GM19324 (cell line): ENCODE data around the gene NPIPB12.
"Not testable (repeated sequence)": the region's sequence is repeated elsewhere in the genome, so short reads cannot be mapped to it uniquely, and the experiment has no call there.

Experiments
- ATAC-seq: cut with Tn5 transposase; IDR thresholded peaks from one replicate; pipeline ENCODE4 v1.9.1; 2021; ENCODE audit warnings: mild to moderate bottlenecking, moderate library complexity; ENCODE audit not compliant: unreplicated experiment, low FRiP score

Gene NPIPB12

GRCh38 chr16:29506308-29506707 is at the start of gene NPIPB12:
Gene NPIPB12 (minus strand): TSS chr16:29506408.
- ATAC-seq = not testable (repeated sequence)

DNA sequence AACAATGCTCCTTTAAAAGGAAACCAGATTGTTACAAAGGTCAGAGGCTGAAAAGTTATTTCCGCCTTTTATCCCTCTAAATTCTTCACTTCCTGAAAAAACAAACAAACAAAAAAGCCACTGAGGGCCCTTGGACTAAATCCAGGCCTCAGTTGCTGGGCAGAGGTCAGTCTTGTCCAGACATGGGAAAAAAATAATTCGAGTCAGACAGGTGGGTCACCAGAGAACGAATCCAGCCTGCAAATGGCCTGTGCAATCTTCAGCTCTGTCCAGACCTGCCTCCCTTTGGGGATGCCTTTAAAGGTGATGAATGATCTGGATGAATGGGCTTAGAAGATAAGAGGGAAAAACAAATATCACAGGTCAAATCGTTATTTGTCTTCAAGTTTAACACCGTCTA is 15.3 kb upstream of the NPIPB12 start:
- not testable (repeated sequence) for ATAC-seq

DNA sequence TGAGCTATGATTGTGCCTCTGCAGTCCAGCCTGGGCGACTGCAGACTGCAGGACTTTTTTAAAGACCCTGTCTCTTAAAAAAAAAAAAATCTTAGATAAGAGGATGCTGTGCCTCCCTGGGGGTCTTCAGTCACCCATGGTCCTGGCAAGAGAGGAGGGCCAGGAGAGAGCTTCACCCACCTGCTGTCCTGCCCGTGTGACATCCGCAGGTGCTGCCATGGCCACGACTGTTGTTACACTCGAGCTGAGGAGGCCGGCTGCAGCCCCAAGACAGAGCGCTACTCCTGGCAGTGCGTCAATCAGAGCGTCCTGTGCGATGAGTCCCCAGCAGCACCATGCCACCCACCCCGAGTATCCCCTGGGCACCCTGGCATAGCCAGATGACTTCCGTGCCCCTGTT is 23.9 kb downstream of the NPIPB12 start:
- ATAC-seq = not testable (repeated sequence)

- ATAC-seq = not testable (repeated sequence)
Measured at GRCh38 chr16:29472065-29472464, 34.1 kb downstream of the NPIPB12 start.

DNA sequence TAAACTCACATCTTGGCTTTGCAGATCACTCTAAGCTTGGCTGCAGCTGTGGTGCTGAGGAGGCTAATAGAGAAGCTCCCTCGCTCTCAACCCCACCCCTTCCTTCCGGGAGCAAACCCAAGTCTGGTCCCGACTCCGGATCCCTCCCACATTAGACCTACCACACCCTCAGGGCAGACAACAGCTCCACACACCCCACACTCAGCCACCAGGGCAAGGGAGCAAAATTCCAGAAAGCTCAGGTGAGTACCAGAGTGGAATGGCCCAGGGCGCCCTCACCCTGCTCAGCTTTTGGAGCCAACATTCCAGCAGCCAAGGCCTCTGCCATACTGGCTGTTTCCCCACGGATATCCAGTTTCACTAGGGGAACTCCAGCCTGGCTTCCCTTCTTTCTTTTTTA is 36.5 kb downstream of the NPIPB12 start:
- not testable (repeated sequence) for ATAC-seq

GRCh38 chr16:29467654-29468366 is 38.4 kb downstream of the NPIPB12 start:
- not testable (repeated sequence) for ATAC-seq

DNA sequence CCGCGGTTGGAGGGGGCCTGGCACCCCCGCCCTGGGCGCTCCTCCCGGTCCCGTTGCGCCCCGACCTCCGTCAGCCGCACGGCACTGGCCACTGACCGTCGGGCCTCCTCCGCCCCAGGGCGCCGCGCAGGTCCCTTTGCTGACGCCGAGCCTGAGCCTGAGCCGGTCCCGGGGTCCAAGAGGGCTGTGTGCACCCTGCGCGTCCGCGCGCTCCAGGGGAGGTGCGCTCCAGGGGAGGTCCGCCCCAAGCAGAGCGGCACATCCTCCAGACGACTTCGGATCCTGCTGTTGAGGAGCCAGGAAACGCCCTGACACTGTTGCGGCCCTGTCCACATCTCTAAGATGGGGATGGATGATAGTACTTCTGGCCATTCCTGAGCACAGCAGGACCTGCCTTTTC is 39.3 kb downstream of the NPIPB12 start:
- not testable (repeated sequence) for ATAC-seq

DNA sequence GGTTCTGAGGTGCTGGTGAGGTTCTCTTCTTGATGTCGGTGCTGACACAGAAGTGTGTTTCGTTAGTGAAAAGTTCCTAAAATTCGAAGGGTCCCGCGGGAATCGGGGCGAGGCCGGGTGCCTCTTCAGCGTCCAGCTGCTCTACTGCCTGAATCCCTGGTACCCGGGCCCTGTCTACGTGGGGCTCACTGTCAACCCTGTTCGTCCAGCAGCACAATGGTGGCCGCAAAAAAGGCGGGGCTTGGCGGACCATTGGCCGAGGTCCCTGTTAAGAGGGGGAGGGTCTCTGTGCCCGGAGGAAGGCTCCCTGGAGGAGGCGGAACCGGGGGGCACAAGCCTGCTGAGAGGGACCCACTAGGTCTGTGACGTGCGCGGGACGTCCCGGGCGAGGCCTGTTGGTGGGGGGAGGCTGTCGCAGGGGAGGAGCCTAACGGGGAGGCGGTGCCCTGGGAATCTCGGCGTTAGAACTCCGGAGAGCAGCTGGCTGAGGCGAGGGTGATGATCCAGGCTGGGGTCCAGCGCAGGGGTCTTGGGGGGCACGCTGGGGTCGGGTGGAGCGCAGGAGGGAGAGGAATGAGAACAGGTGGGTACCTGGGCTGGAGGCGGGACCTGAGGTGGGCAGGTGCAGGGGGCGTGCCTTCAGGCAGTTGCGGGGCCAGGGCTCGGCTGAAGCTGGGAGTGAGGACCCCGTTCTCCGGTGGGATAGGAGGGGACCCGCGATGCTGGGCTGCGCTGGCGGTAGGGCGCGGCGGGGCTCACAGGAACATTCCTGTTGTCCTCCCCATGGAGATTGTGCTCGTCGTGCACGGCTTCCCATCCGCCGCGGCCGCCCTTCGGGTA is 40.0 kb downstream of the NPIPB12 start:
- not testable (repeated sequence) for ATAC-seq

DNA sequence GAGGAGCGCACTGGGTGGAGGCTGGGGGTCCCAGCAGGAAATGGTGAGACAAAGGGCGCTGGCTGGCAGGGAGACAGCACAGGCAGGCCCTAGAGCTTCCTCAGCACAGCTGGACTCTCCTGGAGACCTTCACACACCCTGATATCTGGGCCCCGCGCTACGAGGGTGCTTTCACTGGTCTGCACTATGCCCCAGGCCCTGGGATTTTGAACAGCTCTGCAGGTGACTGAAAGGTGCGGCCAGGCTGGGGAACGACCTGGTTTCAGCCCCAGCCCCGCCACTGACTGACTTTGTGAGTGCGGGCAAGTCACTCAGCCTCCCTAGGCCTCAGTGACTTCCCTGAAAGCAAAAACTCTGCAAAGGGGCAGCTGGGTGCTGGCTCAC is 45.6 kb downstream of the NPIPB12 start:
- ATAC-seq = not testable (repeated sequence)

GRCh38 chr16:29459706-29460646 is 46.2 kb downstream of the NPIPB12 start, which contains the start of gene SULT1A4:
Gene SULT1A4 (plus strand): TSS chr16:29459913. CDS start chr16:29461386, 1,473 bp downstream.
- ATAC-seq = not testable (repeated sequence)

DNA sequence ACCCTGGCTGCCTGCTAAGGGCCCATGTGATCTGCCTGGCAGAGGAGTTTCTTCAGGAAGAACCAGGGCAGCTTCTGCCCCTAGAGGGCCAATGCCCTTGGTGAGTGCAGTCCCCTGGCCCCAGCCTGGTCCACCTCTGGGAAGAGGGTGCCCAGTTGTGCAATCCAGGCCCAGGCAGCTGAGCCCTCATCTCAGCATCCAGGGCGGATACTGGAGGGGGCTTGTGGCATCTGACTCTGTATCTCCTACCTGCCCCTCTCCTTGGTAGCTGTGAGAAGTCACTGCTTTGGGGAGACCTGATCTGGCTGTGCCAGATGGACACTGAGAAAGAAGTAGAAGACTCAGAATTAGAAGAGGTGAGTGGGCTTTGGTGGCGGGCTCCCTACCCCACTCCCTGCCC is 48.5 kb downstream of the NPIPB12 start:
- not testable (repeated sequence) for ATAC-seq

GRCh38 chr16:29454828-29455227 is 51.4 kb downstream of the NPIPB12 start:
- ATAC-seq = peak; percentile 58

DNA sequence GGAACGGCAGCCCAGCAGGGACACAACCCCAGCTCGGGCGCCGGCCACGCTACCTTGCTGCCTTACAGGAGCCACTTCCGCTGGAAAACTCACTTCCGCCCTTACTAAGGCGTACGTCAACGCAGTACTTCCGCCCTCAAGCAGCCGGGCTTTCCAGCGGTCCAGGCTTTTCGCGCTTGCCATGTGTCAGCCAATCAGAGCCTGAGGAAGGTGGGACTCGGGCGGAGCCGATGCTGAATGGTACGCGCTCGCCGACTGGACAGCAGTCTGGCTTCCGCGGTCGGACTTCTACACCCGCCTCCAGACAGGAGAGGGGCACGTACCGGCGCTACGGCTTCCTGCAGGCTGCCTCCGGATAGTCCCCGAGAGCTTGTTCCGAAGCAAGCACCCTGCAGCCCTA is 51.9 kb downstream of the NPIPB12 start, which contains the start of the genes BOLA2 and SLX1B:
Gene BOLA2, minus strand, starts transcription at position 83 of the 400 bp plus-strand sequence. CDS start 98 bp downstream, outside the sequence.
Gene SLX1B, plus strand, starts transcription at position 265 of the 400 bp plus-strand sequence.
- ATAC-seq = peak; percentile 90

GRCh38 chr16:29453754-29454153 is 52.5 kb downstream of the NPIPB12 start:
- ATAC-seq = peak; percentile 18
